Gastrocnemius medialis (tissue), 4 donors: ENCODE data around the gene TMCC3. TPM values are rescaled to one million over a fixed set of nuclear protein-coding genes. Genes with fewer than 3 reads are reported as not detected.

Source experiments
- ATAC-seq, 2 donors: fragments of 150-250 bp; one replicate each; pipeline ENCODE4 v1.9.1; 2016
- DNase-seq, 2 donors: peaks; one replicate each; pipeline ENCODE4 v3.0.0-alpha.2; 2019
- H3K27ac ChIP-seq, 4 donors: fragments of 200-600 bp; sonication (generic); 1 replicate in 1 of 4; 2 replicates in 3 of 4; pipeline ENCODE4 v1.5.1; 2016 to 2018; ENCODE audit warnings: mild to moderate bottlenecking in 2 of 4, moderate library complexity in 1 of 4
- H3K27me3 ChIP-seq, 3 donors: fragments of 200-600 bp; sonication (generic) in 2 of 3; 1 replicate in 1 of 3; 2 replicates in 2 of 3; pipeline versions ENCODE4 v1.5.1 to v1.6.0; 2016 to 2019; ENCODE audit warnings: mild to moderate bottlenecking in 1 of 3, moderate library complexity in 1 of 3
- H3K36me3 ChIP-seq, 2 donors: fragments of 200-600 bp; sonication (generic) in 1 of 2; one replicate each; pipeline ENCODE4 v1.5.1; 2017 to 2018
- H3K4me1 ChIP-seq, 2 donors: fragments of 200-600 bp; sonication (generic) in 1 of 2; one replicate each; pipeline ENCODE4 v1.5.1; 2016 to 2017; ENCODE audit warnings: mild to moderate bottlenecking in 2 of 2
- H3K4me3 ChIP-seq, 4 donors: fragments of 200-600 bp; sonication (generic) in 3 of 4; 1 replicate in 1 of 4; 2 replicates in 3 of 4; pipeline ENCODE4 v1.5.1; 2016 to 2019; ENCODE audit warnings: mild to moderate bottlenecking in 2 of 4
- H3K9me3 ChIP-seq, 3 donors: fragments of 200-600 bp; sonication (generic) in 2 of 3; 1 replicate in 1 of 3; 2 replicates in 2 of 3; pipeline ENCODE4 v1.5.1; 2016 to 2019
- CTCF ChIP-seq, 5 experiments: fragments of 450-650 bp in 3 of 5; fragments of 200-600 bp in 2 of 5; sonication (generic) in 2 of 5; IDR thresholded peaks in 4 of 5; conservative IDR thresholded peaks in 1 of 5; 1 replicate in 4 of 5; 2 replicates in 1 of 5; pipeline ENCODE4 v1.5.1; 2016 to 2019; ENCODE audit warnings: antibody characterized with exemption in 5 of 5, mild to moderate bottlenecking in 3 of 5, moderate library complexity in 3 of 5
- POLR2A ChIP-seq, 2 donors: fragments of 450-650 bp; IDR thresholded peaks; one replicate each; pipeline ENCODE4 v1.6.1; 2017; ENCODE audit warnings: antibody characterized with exemption in 2 of 2, mild to moderate bottlenecking in 2 of 2, moderate library complexity in 2 of 2
- in situ Hi-C, 4 donors: fragments of 200-750 bp; cut with MboI; loops; one replicate each; pipeline versions ENCODE4 v1.15.0 to v1.8.0; 2017; ENCODE audit warnings: low sequenced_read_pairs in 4 of 4
- intact Hi-C: fragments of 100-400 bp; cut with DNase I; formaldehyde crosslinking; loops from one replicate; pipeline ENCODE4 v1.15.1; 2023; ENCODE audit warnings: low total_unique reads
- total RNA-seq, 4 donors: library from RNA; depleted of rRNA; stranded (reverse); fragments of >200 nt; gene quantifications; one replicate each; pipeline versions ENCODE4 v1.1.0 to v1.2.3, GENCODE V29; 2016

The TMCC3 gene
- total RNA-seq, 4 donors from 2014 or later = 17.2 to 51.6 (median 39.5) TPM

GRCh38 chr12:94687891-94688290, 37.5 kb upstream of the TMCC3 start:
- no peak for ATAC-seq
- intact Hi-C loops = no loop called here
- TF ChIP-seq POLR2A (IDR thresholded peaks at IDR 0.05) = no peak
- TF ChIP-seq CTCF (IDR thresholded peaks at IDR 0.05 in 4 of 5, conservative IDR thresholded peaks at IDR 0.05 in 1 of 5) = no peak
- DNase-seq = no peak
- peaks cover 5 to 15% of the 10 kb centered on the region in 2 donors for H3K4me1 ChIP-seq
- H3K9me3 ChIP-seq = no peaks in the 10 kb centered on the region
- H3K27me3 ChIP-seq = no peaks in the 10 kb centered on the region
- in situ Hi-C loops = no loop called here
- H3K36me3 ChIP-seq = no peaks in the 10 kb centered on the region
- peak overlapping the region in 3 of 4 donors; percentile 1 to 48 (median 40) for H3K27ac ChIP-seq
- no peak overlapping the region for H3K4me3 ChIP-seq

GRCh38 chr12:94686834-94687628, 36.7 kb upstream of the TMCC3 start:
- H3K27me3 ChIP-seq = no peaks in the 10 kb centered on the region
- intact Hi-C loops (no loop called here), in situ Hi-C loops (no loop called here)
- no peak for TF ChIP-seq CTCF (IDR thresholded peaks at IDR 0.05 in 4 of 5, conservative IDR thresholded peaks at IDR 0.05 in 1 of 5)
- TF ChIP-seq POLR2A (IDR thresholded peaks at IDR 0.05) = no peak
- DNase-seq (no peak), ATAC-seq (peak in 1 of 2 donors; percentile 53)
- peak overlapping the region in 2 of 4 donors; percentile 40 to 48 for H3K27ac ChIP-seq
- H3K36me3 ChIP-seq = no peaks in the 10 kb centered on the region
- H3K4me1 ChIP-seq = peaks cover 5 to 15% of the 10 kb centered on the region in 2 donors
- no peaks in the 10 kb centered on the region for H3K9me3 ChIP-seq
- H3K4me3 ChIP-seq = no peak overlapping the region

- Histone ChIP-seq H3K27ac (no peak overlapping the region), H3K4me1 (peaks cover 5 to 14% of the 10 kb centered on the region in 2 donors), H3K27me3 (no peaks in the 10 kb centered on the region), H3K4me3 (no peak overlapping the region), H3K36me3 (no peaks in the 10 kb centered on the region), H3K9me3 (no peaks in the 10 kb centered on the region)
- intact Hi-C loops (no loop called here), in situ Hi-C loops (no loop called here)
- no peak for TF ChIP-seq POLR2A (IDR thresholded peaks at IDR 0.05)
- no peak for TF ChIP-seq CTCF (IDR thresholded peaks at IDR 0.05 in 4 of 5, conservative IDR thresholded peaks at IDR 0.05 in 1 of 5)
- DNase-seq = no peak
- no peak for ATAC-seq
Observed at GRCh38 chr12:94684416-94685142, 34.2 kb upstream of the TMCC3 start.

DNA sequence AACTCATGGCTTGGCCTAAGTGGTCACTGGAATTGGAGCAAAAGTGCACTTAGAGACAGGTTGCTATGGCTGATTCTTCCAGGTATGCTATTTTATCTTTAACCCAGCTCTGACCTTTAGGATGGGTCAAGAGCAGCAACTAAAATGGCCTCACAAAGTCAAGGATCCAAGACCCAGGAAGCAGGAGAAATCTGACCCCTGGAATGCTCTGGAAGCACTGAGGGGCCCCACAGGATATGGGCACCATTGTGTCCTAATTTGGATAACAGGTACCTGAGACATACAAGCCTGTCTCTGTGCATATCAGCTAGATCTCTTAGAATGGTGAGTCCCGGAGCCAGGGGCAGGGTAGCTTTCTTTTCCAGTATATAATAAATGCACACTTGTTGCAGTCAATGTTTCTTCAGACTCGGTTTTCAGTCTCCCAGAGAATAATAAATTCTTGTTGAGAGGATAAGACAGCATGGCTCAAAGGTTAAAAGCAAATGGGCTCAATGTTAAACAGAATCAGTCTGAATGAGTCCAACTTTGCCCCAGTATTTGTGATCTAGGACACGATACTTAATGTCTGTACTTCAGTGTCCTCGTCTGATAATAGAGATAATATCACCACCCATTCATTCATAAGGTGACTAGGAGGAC, 29.3 kb upstream of the TMCC3 start:
- no peak overlapping the region for H3K27ac ChIP-seq
- ATAC-seq (no peak), DNase-seq (no peak)
- no peak overlapping the region for H3K4me3 ChIP-seq
- H3K9me3 ChIP-seq = no peaks in the 10 kb centered on the region
- in situ Hi-C loops (no loop called here), intact Hi-C loops (no loop called here)
- TF ChIP-seq POLR2A (IDR thresholded peaks at IDR 0.05) = no peak
- H3K36me3 ChIP-seq = no peaks in the 10 kb centered on the region
- no peaks in the 10 kb centered on the region for H3K4me1 ChIP-seq
- no peaks in the 10 kb centered on the region for H3K27me3 ChIP-seq

DNA sequence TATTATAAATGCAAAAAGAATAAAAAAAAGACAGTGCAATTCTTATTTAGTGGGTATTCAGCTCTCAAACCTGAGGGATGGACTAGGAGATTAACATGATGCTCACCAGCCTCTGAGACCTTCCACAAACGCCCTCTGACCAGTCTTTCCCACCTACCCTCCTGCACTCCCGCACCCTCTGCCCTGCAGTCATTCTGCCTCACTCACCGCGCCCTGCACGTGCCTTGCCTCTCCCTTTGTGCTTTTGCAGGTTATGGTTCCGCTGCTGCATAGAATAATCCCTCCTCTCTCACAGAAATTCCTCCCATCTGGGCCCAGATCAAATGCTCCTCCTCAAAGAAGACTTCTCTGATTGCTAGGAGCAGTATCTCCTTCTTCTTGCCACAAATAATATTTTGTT, 28.5 kb upstream of the TMCC3 start:
- intact Hi-C loops (no loop called here), in situ Hi-C loops (no loop called here)
- Histone ChIP-seq H3K27me3 (no peaks in the 10 kb centered on the region), H3K36me3 (no peaks in the 10 kb centered on the region), H3K4me1 (peaks cover 0 to 5% of the 10 kb centered on the region in 2 donors), H3K27ac (no peak overlapping the region), H3K4me3 (no peak overlapping the region), H3K9me3 (no peaks in the 10 kb centered on the region)
- ATAC-seq (no peak), DNase-seq (no peak)
- TF ChIP-seq POLR2A (IDR thresholded peaks at IDR 0.05) = no peak
